GM23338 (cell line): ENCODE data around the gene PYGB. TPM values are rescaled to one million over a fixed set of nuclear protein-coding genes. Genes with fewer than 3 reads are reported as not detected.

Source experiments
- ATAC-seq: fragments of 200-7000 bp; cut with Tn5 transposase; 3 replicates; pipeline ENCODE4 v1.9.1; 2020
- DNase-seq: peaks from one replicate; pipeline ENCODE4 v3.0.0-alpha.2; 2015; ENCODE audit warnings: low spot score
- H2AFZ ChIP-seq: fragments of 200-600 bp; sonication (generic); 2 replicates; pipeline ENCODE4 v1.8.0; 2016; ENCODE audit warnings: antibody characterized with exemption, mild to moderate bottlenecking, moderate library complexity
- H3F3A ChIP-seq: fragments of 200-600 bp; sonication (generic); replicated peaks from 2 replicates; pipeline ENCODE4 v1.8.0; 2017; ENCODE audit warnings: antibody characterized with exemption, mixed run types, low read depth
- H3K27ac ChIP-seq: fragments of 200-600 bp; sonication (generic); 2 replicates; pipeline ENCODE4 v1.6.1; 2016; ENCODE audit warnings: low read depth
- H3K27me3 ChIP-seq: fragments of 200-600 bp; sonication (generic); 2 replicates; pipeline ENCODE4 v1.8.0; 2016; ENCODE audit warnings: mild to moderate bottlenecking, mixed run types, moderate library complexity; ENCODE audit not compliant: insufficient read depth
- H3K36me3 ChIP-seq: fragments of 200-600 bp; sonication (generic); 2 replicates; pipeline ENCODE4 v1.8.0; 2016; ENCODE audit warnings: mild to moderate bottlenecking; ENCODE audit not compliant: insufficient read depth
- H3K4me1 ChIP-seq: fragments of 200-600 bp; sonication (generic); 2 replicates; pipeline ENCODE4 v1.8.0; 2016; ENCODE audit warnings: mild to moderate bottlenecking, moderate library complexity; ENCODE audit not compliant: insufficient read depth
- H3K4me2 ChIP-seq: fragments of 200-600 bp; sonication (generic); 2 replicates; pipeline ENCODE4 v1.7.1; 2017; ENCODE audit warnings: mixed run types
- H3K4me3 ChIP-seq: fragments of 200-600 bp; sonication (generic); 2 replicates; pipeline ENCODE4 v1.6.1; 2016; ENCODE audit warnings: mixed run types
- H3K79me2 ChIP-seq: fragments of 200-600 bp; sonication (generic); replicated peaks from 2 replicates; pipeline ENCODE4 v1.8.0; 2017; ENCODE audit warnings: mild to moderate bottlenecking; ENCODE audit not compliant: insufficient read depth
- H3K9me2 ChIP-seq: fragments of 200-600 bp; sonication (generic); 2 replicates; pipeline ENCODE4 v1.8.0; 2017; ENCODE audit not compliant: insufficient read depth
- H4K20me1 ChIP-seq: fragments of 200-600 bp; sonication (generic); replicated peaks from 2 replicates; pipeline ENCODE4 v1.8.0; 2017; ENCODE audit warnings: mild to moderate bottlenecking; ENCODE audit not compliant: insufficient read depth
- H3K27ac Mint-ChIP-seq: 2 replicates; pipeline ENCODE4 v1.8.0; 2020; ENCODE audit warnings: inconsistent platforms, mild to moderate bottlenecking, moderate library complexity, mixed read lengths
- H3K27me3 Mint-ChIP-seq: 3 replicates; pipeline ENCODE4 v1.8.0; 2022; ENCODE audit warnings: low read depth, mild to moderate bottlenecking, moderate library complexity, mixed read lengths, inconsistent platforms; ENCODE audit not compliant: insufficient read depth, poor library complexity
- H3K36me3 Mint-ChIP-seq: 3 replicates; pipeline ENCODE4 v1.8.0; 2021; ENCODE audit warnings: low read depth, mild to moderate bottlenecking, inconsistent platforms, moderate library complexity, mixed read lengths
- H3K4me1 Mint-ChIP-seq: 3 replicates; pipeline ENCODE4 v1.8.0; 2020; ENCODE audit warnings: mild to moderate bottlenecking, inconsistent platforms, mixed read lengths
- H3K4me3 Mint-ChIP-seq: 3 replicates; pipeline ENCODE4 v1.8.0; 2021; ENCODE audit warnings: moderate library complexity, mild to moderate bottlenecking, inconsistent platforms, mixed read lengths
- H3K9me3 Mint-ChIP-seq: 3 replicates; pipeline ENCODE4 v1.8.0; 2020; ENCODE audit warnings: moderate library complexity, mild to moderate bottlenecking, inconsistent platforms, mixed read lengths
- CREB1 ChIP-seq: fragments of 250-450 bp; sonication (Bioruptor Pico); IDR thresholded peaks from 2 replicates; pipeline ENCODE4 v1.5.0; 2020; ENCODE audit warnings: low read depth, mild to moderate bottlenecking, moderate library complexity
- CTCF ChIP-seq, 2 experiments: fragments of 200-600 bp in 1 of 2; sonication (generic) in 1 of 2; conservative IDR thresholded peaks; 2 replicates each; pipeline versions ENCODE4 v1.5.1 to v1.6.1; 2016 to 2017; ENCODE audit warnings: antibody characterized with exemption in 2 of 2, low read depth in 2 of 2, mild to moderate bottlenecking in 2 of 2, moderate library complexity in 1 of 2
- ETS1 ChIP-seq: IDR thresholded peaks from 2 replicates; pipeline ENCODE4 v1.6.1; 2016; ENCODE audit warnings: antibody characterized with exemption
- EZH2 ChIP-seq: fragments of 200-600 bp; sonication (generic); IDR thresholded peaks from one replicate; pipeline ENCODE4 v1.8.0; 2017; ENCODE audit warnings: antibody characterized with exemption, mild to moderate bottlenecking, low read depth; ENCODE audit not compliant: unreplicated experiment
- EZH2phosphoT487 ChIP-seq: fragments of 200-600 bp; sonication (generic); IDR thresholded peaks from one replicate; pipeline ENCODE4 v1.8.1; 2018; ENCODE audit warnings: antibody characterized with exemption; ENCODE audit not compliant: unreplicated experiment
- JUNB ChIP-seq: IDR thresholded peaks from one replicate; pipeline ENCODE4 v1.6.1; 2016; ENCODE audit warnings: antibody characterized with exemption; ENCODE audit not compliant: unreplicated experiment
- NANOG ChIP-seq: IDR thresholded peaks from 2 replicates; pipeline ENCODE4 v1.6.1; 2016; ENCODE audit warnings: antibody characterized with exemption, borderline replicate concordance
- POLR2AphosphoS5 ChIP-seq: IDR thresholded peaks from 2 replicates; pipeline ENCODE4 v1.6.1; 2016; ENCODE audit warnings: antibody characterized with exemption, low read depth
- STAT1 ChIP-seq: IDR thresholded peaks from one replicate; pipeline ENCODE4 v1.6.1; 2016; ENCODE audit warnings: antibody characterized with exemption; ENCODE audit not compliant: unreplicated experiment
- ZNF114 ChIP-seq: fragments of 250-450 bp; sonication (Bioruptor Pico); IDR thresholded peaks from 2 replicates; pipeline ENCODE4 v1.5.0; 2020; ENCODE audit warnings: mild to moderate bottlenecking, moderate library complexity
- ZNF331 ChIP-seq: fragments of 250-450 bp; sonication (Bioruptor Pico); IDR thresholded peaks from 2 replicates; pipeline ENCODE4 v1.5.0; 2020; ENCODE audit warnings: low read depth, mild to moderate bottlenecking, moderate library complexity
- polyA plus RNA-seq: library from polyadenylated mRNA; unstranded; fragments of >200 nt; fragmentation: Nextera tagmentation; extraction: Ambion mirVana; gene quantifications from 2 replicates; pipeline ENCODE4 v1.2.1, GENCODE V29; 2016
- total RNA-seq: library from RNA; depleted of rRNA; stranded (reverse); fragments of >200 nt; shearing (Covaris generic); gene quantifications from 2 replicates; pipeline ENCODE4 v1.2.3, GENCODE V29; 2014
- TF ChIP-seq, protein P1 (sequence below): fragments of 250-450 bp; sonication (Bioruptor Pico); IDR thresholded peaks from 2 replicates; pipeline ENCODE4 v1.5.0; 2020; ENCODE audit warnings: mild to moderate bottlenecking, moderate library complexity
- TF ChIP-seq, protein P2 (sequence below): IDR thresholded peaks from one replicate; pipeline ENCODE4 v1.6.1; 2018; ENCODE audit warnings: antibody characterized with exemption; ENCODE audit not compliant: unreplicated experiment

PYGB gene
- total and polyA plus RNA-seq, 2 experiments from 2014 or later, result 15.6 to 64.0 TPM

GRCh38 chr20:25308083-25308491, 60.2 kb downstream of the PYGB start:
- no peak overlapping the region for H3K27ac ChIP-seq

More at GRCh38 chr20:25308083-25308491, 60.2 kb downstream of the PYGB start:
- peaks cover 37% of the 10 kb centered on the region for H3K36me3 Mint-ChIP-seq
- peaks cover 5% of the 10 kb centered on the region; the same call in 2 of the 3 replicates for H3K9me3 Mint-ChIP-seq
- no peak for ATAC-seq
- no peak for TF ChIP-seq ETS1
- TF ChIP-seq JUNB, result no peak
- no peak for TF ChIP-seq ZNF114
- TF ChIP-seq, protein P1, sequence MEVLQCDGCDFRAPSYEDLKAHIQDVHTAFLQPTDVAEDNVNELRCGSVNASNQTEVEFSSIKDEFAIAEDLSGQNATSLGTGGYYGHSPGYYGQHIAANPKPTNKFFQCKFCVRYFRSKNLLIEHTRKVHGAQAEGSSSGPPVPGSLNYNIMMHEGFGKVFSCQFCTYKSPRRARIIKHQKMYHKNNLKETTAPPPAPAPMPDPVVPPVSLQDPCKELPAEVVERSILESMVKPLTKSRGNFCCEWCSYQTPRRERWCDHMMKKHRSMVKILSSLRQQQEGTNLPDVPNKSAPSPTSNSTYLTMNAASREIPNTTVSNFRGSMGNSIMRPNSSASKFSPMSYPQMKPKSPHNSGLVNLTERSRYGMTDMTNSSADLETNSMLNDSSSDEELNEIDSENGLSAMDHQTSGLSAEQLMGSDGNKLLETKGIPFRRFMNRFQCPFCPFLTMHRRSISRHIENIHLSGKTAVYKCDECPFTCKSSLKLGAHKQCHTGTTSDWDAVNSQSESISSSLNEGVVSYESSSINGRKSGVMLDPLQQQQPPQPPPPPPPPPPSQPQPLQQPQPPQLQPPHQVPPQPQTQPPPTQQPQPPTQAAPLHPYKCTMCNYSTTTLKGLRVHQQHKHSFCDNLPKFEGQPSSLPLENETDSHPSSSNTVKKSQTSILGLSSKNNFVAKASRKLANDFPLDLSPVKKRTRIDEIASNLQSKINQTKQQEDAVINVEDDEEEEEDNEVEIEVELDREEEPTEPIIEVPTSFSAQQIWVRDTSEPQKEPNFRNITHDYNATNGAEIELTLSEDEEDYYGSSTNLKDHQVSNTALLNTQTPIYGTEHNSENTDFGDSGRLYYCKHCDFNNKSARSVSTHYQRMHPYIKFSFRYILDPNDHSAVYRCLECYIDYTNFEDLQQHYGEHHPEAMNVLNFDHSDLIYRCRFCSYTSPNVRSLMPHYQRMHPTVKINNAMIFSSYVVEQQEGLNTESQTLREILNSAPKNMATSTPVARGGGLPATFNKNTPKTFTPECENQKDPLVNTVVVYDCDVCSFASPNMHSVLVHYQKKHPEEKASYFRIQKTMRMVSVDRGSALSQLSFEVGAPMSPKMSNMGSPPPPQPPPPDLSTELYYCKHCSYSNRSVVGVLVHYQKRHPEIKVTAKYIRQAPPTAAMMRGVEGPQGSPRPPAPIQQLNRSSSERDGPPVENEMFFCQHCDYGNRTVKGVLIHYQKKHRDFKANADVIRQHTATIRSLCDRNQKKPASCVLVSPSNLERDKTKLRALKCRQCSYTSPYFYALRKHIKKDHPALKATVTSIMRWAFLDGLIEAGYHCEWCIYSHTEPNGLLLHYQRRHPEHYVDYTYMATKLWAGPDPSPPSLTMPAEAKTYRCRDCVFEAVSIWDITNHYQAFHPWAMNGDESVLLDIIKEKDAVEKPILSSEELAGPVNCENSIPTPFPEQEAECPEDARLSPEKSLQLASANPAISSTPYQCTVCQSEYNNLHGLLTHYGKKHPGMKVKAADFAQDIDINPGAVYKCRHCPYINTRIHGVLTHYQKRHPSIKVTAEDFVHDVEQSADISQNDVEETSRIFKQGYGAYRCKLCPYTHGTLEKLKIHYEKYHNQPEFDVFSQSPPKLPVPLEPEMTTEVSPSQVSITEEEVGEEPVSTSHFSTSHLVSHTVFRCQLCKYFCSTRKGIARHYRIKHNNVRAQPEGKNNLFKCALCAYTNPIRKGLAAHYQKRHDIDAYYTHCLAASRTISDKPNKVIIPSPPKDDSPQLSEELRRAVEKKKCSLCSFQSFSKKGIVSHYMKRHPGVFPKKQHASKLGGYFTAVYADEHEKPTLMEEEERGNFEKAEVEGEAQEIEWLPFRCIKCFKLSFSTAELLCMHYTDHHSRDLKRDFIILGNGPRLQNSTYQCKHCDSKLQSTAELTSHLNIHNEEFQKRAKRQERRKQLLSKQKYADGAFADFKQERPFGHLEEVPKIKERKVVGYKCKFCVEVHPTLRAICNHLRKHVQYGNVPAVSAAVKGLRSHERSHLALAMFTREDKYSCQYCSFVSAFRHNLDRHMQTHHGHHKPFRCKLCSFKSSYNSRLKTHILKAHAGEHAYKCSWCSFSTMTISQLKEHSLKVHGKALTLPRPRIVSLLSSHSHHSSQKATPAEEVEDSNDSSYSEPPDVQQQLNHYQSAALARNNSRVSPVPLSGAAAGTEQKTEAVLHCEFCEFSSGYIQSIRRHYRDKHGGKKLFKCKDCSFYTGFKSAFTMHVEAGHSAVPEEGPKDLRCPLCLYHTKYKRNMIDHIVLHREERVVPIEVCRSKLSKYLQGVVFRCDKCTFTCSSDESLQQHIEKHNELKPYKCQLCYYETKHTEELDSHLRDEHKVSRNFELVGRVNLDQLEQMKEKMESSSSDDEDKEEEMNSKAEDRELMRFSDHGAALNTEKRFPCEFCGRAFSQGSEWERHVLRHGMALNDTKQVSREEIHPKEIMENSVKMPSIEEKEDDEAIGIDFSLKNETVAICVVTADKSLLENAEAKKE (CRISPR knock-in tag), result no peak
- no peak for TF ChIP-seq CTCF (conservative IDR thresholded peaks at IDR 0.05; ENCODE audit: low read depth in 2 of 2)
- TF ChIP-seq CREB1 (CRISPR knock-in tag), result no peak
- TF ChIP-seq ZNF331 (CRISPR knock-in tag), result no peak
- no peak for TF ChIP-seq EZH2
- TF ChIP-seq EZH2phosphoT487, result no peak
- TF ChIP-seq STAT1, result no peak
- TF ChIP-seq, protein P2, sequence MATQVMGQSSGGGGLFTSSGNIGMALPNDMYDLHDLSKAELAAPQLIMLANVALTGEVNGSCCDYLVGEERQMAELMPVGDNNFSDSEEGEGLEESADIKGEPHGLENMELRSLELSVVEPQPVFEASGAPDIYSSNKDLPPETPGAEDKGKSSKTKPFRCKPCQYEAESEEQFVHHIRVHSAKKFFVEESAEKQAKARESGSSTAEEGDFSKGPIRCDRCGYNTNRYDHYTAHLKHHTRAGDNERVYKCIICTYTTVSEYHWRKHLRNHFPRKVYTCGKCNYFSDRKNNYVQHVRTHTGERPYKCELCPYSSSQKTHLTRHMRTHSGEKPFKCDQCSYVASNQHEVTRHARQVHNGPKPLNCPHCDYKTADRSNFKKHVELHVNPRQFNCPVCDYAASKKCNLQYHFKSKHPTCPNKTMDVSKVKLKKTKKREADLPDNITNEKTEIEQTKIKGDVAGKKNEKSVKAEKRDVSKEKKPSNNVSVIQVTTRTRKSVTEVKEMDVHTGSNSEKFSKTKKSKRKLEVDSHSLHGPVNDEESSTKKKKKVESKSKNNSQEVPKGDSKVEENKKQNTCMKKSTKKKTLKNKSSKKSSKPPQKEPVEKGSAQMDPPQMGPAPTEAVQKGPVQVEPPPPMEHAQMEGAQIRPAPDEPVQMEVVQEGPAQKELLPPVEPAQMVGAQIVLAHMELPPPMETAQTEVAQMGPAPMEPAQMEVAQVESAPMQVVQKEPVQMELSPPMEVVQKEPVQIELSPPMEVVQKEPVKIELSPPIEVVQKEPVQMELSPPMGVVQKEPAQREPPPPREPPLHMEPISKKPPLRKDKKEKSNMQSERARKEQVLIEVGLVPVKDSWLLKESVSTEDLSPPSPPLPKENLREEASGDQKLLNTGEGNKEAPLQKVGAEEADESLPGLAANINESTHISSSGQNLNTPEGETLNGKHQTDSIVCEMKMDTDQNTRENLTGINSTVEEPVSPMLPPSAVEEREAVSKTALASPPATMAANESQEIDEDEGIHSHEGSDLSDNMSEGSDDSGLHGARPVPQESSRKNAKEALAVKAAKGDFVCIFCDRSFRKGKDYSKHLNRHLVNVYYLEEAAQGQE, result no peak
- no peak for TF ChIP-seq POLR2AphosphoS5
- no peak for TF ChIP-seq NANOG
- H3K4me1 Mint-ChIP-seq, result peaks cover 12% of the 10 kb centered on the region
- peaks cover 17% of the 10 kb centered on the region for H3K27me3 Mint-ChIP-seq
- no peaks in the 10 kb centered on the region for H3K27me3 ChIP-seq
- H3K27ac Mint-ChIP-seq, result no peak overlapping the region
- no peak overlapping the region for H3K4me3 Mint-ChIP-seq
- H3K4me3 ChIP-seq, result no peak overlapping the region
- H2AFZ ChIP-seq, result no peak overlapping the region
- H3F3A ChIP-seq, result no peaks in the 10 kb centered on the region
- no peak for DNase-seq
- H3K4me2 ChIP-seq, result no peak overlapping the region
- H3K79me2 ChIP-seq, result no peaks in the 10 kb centered on the region
- H4K20me1 ChIP-seq, result 0 out of 2 replicates have a peak, but pooled peaks cover 3% of the 10 kb centered on the region
- H3K4me1 ChIP-seq, result no peaks in the 10 kb centered on the region
- H3K9me2 ChIP-seq, result no peaks in the 10 kb centered on the region
- H3K36me3 ChIP-seq, result 0 out of 2 replicates have a peak, but pooled peaks cover 9% of the 10 kb centered on the region
